Erythroblast (primary cell): Measurements from ENCODE around the gene SETBP1.

ENCODE experiments used
- GATA1 ChIP-seq: IDR thresholded peaks from 2 replicates; pipeline ENCODE4 v1.6.1; 2011; ENCODE audit warnings: low read depth, mild to moderate bottlenecking, control low read depth, low read length, moderate library complexity
- POLR2A ChIP-seq: IDR thresholded peaks from 2 replicates; pipeline ENCODE4 v1.6.1; 2011; ENCODE audit warnings: mild to moderate bottlenecking, low read length

DNA sequence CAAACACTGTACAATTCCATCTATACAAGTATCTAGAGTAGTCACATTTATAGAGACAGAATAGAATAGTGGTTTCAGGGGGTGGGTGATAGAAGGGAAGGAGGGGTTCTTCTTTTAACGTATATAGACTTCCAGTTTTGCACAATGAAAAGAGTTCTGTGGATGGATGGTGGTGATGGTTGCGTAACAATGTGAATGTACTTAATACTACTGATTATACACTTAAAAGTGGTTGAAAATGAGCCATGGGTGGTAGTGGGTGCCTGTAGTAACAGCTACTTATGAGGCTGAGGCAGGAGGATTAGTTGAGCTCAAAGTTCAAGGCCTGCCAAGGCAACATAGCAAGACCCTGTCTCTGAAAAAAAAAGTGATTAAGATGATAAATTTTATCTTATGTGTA is 85.8 kb downstream of the SETBP1 start:
- TF ChIP-seq POLR2A (no peak), GATA1 (no peak)
